Activated T-helper 1 cell treated with anti-CD3 and anti-CD28 coated beads, Interleukin-12 subunit alpha, Interleukin-12 subunit beta, Interleukin-2, Interleukin-4 antibody, amounts not matched to agents 30 ng/mL and 10 ng/mL and 1 ng/mL, durations not matched to agents 14 hours and 24 hours and 36 hours (primary cell): ENCODE data around the gene SRRM2. TPM values are rescaled to one million over a fixed set of nuclear protein-coding genes. Genes with fewer than 3 reads are reported as not detected.

Experiments
- DNase-seq: peaks from one replicate; pipeline ENCODE4 v3.0.0; 2021; ENCODE audit warnings: low spot score
- H3K27ac Mint-ChIP-seq: one replicate; pipeline ENCODE4 v1.8.0; 2021; ENCODE audit warnings: mild to moderate bottlenecking, mixed read lengths
- H3K27me3 Mint-ChIP-seq: one replicate; pipeline ENCODE4 v1.8.0; 2022; ENCODE audit warnings: mild to moderate bottlenecking, moderate library complexity, mixed read lengths; ENCODE audit not compliant: insufficient read depth
- H3K36me3 Mint-ChIP-seq: one replicate; pipeline ENCODE4 v1.8.0; 2021; ENCODE audit warnings: low read depth, mixed read lengths
- H3K4me1 Mint-ChIP-seq: one replicate; pipeline ENCODE4 v1.8.0; 2021; ENCODE audit warnings: low read depth, mixed read lengths
- H3K4me3 Mint-ChIP-seq: one replicate; pipeline ENCODE4 v1.8.0; 2021; ENCODE audit warnings: mild to moderate bottlenecking, moderate library complexity, mixed read lengths
- H3K9me3 Mint-ChIP-seq: one replicate; pipeline ENCODE4 v1.8.0; 2021; ENCODE audit warnings: mixed read lengths
- intact Hi-C: fragments of 100-400 bp; cut with micrococcal nuclease; formaldehyde crosslinking; loops from one replicate; pipeline ENCODE4 v1.15.1; 2024
- total RNA-seq: library from RNA; stranded (reverse); gene quantifications from 2 replicates; pipeline ENCODE4 v1.2.3, GENCODE V29; 2022

Gene SRRM2
- total RNA-seq, 1 donor from 2014 or later: 639 TPM

DNA sequence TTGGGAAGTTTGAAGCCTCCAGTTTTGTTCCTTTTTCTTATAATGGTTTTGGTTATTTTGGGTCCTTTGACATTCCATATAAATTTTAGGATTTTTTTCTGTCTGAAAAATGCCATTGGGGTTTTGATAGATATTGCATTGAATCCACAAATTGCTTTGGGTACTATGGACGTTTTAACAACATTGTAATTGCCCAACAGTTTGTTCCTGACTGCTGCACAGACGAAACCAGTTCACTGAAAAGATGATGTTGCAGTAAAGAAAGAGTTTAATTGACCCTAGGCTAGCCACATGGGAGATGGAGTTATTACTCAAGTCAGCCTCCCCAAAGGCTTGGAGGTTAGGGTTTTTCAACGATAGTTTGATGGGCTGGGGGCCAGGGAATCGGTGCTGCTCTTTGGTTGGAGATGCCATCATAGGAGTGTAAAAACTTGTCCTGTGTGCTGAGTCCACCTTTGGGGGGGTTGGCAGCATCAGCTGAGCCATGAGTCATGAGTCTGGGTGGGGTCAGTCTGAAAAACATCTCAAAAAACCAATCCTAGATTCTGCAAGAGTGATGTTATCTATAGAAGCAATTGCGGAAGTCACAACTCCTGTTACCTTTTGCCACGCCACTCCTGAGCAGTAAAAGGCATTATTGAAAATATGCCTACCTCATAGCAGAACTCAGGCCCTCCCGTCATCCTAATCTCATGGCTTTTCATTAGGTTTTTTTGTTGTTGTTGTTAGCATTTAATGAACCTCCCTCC lies 43.1 kb downstream of the SRRM2 start:
- H3K27ac Mint-ChIP-seq: no peak overlapping the region
- H3K4me3 Mint-ChIP-seq: no peak overlapping the region
- H3K36me3 Mint-ChIP-seq: no peaks in the 10 kb centered on the region
- intact Hi-C loops: no loop called here
- H3K9me3 Mint-ChIP-seq: no peaks in the 10 kb centered on the region
- no peaks in the 10 kb centered on the region for H3K4me1 Mint-ChIP-seq
- peaks cover 18% of the 10 kb centered on the region for H3K27me3 Mint-ChIP-seq
- no peak for DNase-seq

DNA sequence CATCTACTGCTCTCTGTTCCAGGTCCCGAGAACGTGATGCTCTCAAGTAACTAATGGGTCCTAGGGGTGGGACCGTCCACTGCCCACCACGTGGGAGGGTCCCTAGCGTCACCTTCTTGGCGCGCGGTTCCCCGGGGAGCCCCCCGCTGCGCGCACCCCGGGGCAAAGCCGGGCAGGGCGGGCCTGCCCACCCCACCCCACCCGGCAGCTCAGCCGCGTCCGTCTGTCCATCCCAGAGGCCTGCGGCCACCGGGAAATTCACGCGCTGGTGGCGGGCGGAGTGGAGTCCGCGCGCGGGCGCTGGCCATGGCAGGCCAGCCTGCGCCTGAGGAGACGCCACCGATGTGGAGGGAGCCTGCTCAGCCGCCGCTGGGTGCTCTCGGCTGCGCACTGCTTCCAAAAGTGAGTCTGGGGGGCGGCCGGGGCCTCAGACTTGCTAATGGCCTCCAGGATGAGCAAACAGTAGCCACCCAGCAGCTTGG lies 46.3 kb downstream of the SRRM2 start:
- DNase-seq: no peak
- Mint-ChIP-seq H3K27me3 (peaks cover 15% of the 10 kb centered on the region), H3K4me3 (no peak overlapping the region), H3K36me3 (no peaks in the 10 kb centered on the region), H3K9me3 (peaks cover 2% of the 10 kb centered on the region), H3K27ac (no peak overlapping the region), H3K4me1 (no peaks in the 10 kb centered on the region)
- intact Hi-C loops: no loop called here

- Mint-ChIP-seq H3K4me3 (no peak overlapping the region), H3K36me3 (no peaks in the 10 kb centered on the region), H3K27me3 (peaks cover 14% of the 10 kb centered on the region), H3K4me1 (no peaks in the 10 kb centered on the region), H3K27ac (no peak overlapping the region), H3K9me3 (peaks cover 5% of the 10 kb centered on the region)
- intact Hi-C loops: no loop called here
- no peak for DNase-seq
Measured at GRCh38 chr16:2799205-2799858, 46.9 kb downstream of the SRRM2 start.

DNA sequence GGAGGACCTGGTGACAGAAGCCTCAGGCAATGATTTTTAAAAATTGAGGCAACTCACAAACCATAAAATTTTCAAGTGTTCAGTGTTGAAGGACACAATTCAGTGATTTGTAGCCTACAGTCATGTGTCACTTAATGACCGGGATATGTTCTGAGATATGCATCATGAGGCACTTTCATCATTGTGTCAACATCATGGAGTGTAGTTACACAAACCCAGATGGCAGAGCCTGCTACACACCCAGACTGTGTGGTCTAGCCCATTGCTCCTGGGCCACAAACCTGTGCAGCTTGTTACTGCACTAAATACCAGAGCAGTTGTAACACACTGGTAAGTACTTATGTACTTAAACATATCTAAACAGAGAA lies 47.4 kb downstream of the SRRM2 start:
- no peak overlapping the region for H3K4me3 Mint-ChIP-seq
- H3K4me1 Mint-ChIP-seq: no peaks in the 10 kb centered on the region
- no peak for DNase-seq
- H3K36me3 Mint-ChIP-seq: no peaks in the 10 kb centered on the region
- H3K27ac Mint-ChIP-seq: no peak overlapping the region
- peaks cover 10% of the 10 kb centered on the region for H3K27me3 Mint-ChIP-seq
- intact Hi-C loops: no loop called here
- H3K9me3 Mint-ChIP-seq: peaks cover 5% of the 10 kb centered on the region

DNA sequence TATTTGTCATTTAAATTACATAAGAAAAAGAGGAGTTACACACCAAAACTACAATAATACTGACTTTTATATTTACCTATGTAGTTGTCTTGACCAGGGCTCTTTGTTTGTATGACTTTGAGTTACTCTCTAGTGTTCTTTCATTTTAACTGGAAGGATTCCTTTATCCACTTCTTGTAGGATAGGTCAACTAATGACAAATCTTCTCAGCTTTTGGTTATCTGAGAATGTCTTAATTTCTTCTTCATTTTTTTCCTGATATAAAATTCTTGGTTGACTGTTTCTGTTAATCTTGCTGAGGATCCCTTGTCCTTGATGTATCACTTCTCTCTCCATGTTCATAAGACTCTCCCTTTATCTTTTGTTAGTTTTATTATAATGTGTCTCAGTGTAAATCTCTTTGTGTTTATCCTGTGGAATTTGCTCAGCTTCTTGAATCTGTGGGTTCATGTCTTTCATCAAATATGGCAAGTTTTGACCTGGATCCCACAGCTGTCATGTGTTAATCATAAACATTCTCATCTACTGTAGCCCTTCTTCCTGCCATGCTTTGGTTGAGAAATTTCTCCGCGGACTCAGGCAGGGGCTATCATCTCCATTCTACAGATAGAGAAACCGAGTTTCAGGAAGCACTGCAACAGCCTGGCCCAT lies 51.2 kb downstream of the SRRM2 start:
- no peaks in the 10 kb centered on the region for H3K36me3 Mint-ChIP-seq

GRCh38 chr16:2804728-2805127 lies 52.3 kb downstream of the SRRM2 start:
- no peak for DNase-seq
- H3K36me3 Mint-ChIP-seq: no peaks in the 10 kb centered on the region
- H3K9me3 Mint-ChIP-seq: peaks cover 5% of the 10 kb centered on the region
- intact Hi-C loops: no loop called here
- peaks cover 7% of the 10 kb centered on the region for H3K27me3 Mint-ChIP-seq
- no peaks in the 10 kb centered on the region for H3K4me1 Mint-ChIP-seq
- H3K4me3 Mint-ChIP-seq: no peak overlapping the region
- H3K27ac Mint-ChIP-seq: no peak overlapping the region

More for the DNA sequence above, 51.2 kb downstream of the SRRM2 start:
- intact Hi-C loops: no loop called here
- no peaks in the 10 kb centered on the region for H3K4me1 Mint-ChIP-seq
- peaks cover 5% of the 10 kb centered on the region for H3K9me3 Mint-ChIP-seq
- H3K4me3 Mint-ChIP-seq: no peak overlapping the region
- H3K27ac Mint-ChIP-seq: no peak overlapping the region
- H3K27me3 Mint-ChIP-seq: peaks cover 7% of the 10 kb centered on the region
- DNase-seq: no peak

- intact Hi-C loops: no loop called here
- Mint-ChIP-seq H3K4me1 (no peaks in the 10 kb centered on the region), H3K36me3 (no peaks in the 10 kb centered on the region), H3K27me3 (peaks cover 9% of the 10 kb centered on the region), H3K4me3 (no peak overlapping the region), H3K27ac (no peak overlapping the region), H3K9me3 (peaks cover 5% of the 10 kb centered on the region)
- DNase-seq: no peak
Measured at GRCh38 chr16:2806286-2806685, 53.8 kb downstream of the SRRM2 start.

- no peak for DNase-seq
- no peaks in the 10 kb centered on the region for H3K4me1 Mint-ChIP-seq
Measured at GRCh38 chr16:2808181-2808580, 55.7 kb downstream of the SRRM2 start.

DNA sequence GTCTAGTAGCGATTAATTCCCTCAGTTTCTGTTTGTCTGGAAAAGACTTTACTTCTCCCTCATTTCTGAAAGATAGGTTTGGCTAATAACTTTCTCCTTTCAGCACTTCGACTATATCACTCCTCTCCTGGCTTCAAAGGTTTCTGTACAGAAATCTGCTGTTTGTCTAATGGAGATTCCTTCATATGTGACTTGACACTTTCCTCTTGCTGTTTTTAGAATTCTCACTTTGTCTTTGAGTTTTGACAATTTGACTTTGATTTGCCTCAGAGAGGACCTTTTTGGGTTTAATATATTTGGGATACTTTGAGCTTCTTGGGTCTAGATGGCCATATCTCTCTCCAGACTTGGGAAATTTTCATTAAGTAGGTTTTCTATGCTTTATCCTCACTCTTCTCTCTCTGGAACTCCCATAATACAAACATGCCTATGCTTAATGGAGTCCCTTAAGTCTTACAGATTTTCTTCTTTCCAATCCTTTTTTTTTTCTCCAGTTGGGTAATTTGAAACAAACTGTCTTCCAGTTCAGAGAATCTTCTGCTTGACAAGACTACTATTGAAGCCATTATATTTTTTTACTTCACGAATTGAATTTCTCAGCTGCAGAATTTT lies 56.8 kb downstream of the SRRM2 start:
- H3K9me3 Mint-ChIP-seq: no peaks in the 10 kb centered on the region
- H3K27ac Mint-ChIP-seq: no peak overlapping the region
- no peak for DNase-seq
- H3K27me3 Mint-ChIP-seq: peaks cover 5% of the 10 kb centered on the region
- no peak overlapping the region for H3K4me3 Mint-ChIP-seq
- H3K36me3 Mint-ChIP-seq: no peaks in the 10 kb centered on the region
- intact Hi-C loops: no loop called here
- no peaks in the 10 kb centered on the region for H3K4me1 Mint-ChIP-seq

More at GRCh38 chr16:2808181-2808580, 55.7 kb downstream of the SRRM2 start:
- Mint-ChIP-seq H3K27ac (no peak overlapping the region), H3K9me3 (peaks cover 5% of the 10 kb centered on the region), H3K36me3 (no peaks in the 10 kb centered on the region), H3K4me3 (no peak overlapping the region), H3K27me3 (peaks cover 9% of the 10 kb centered on the region)
- intact Hi-C loops: no loop called here

DNA sequence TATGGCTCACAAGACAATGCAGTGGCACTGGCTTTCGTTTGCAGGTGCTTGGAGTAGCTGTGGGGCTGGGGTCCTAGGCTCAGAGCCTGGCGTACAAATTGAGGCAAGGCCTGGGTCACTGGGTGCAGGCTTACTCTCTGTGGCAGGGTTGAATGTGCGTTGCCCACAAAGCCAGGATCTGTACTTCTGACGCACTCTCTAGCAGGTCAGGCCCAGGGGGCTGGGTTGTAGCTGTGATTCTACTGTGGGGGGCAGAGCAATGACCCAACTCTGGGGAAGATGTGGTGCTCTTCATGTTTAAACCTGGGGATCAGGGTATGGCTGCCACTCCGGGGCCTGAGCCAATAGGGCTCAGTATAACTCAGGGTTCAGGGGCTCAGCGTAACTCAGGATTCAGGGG lies 58.2 kb downstream of the SRRM2 start:
- Mint-ChIP-seq H3K36me3 (no peaks in the 10 kb centered on the region), H3K4me1 (no peaks in the 10 kb centered on the region), H3K9me3 (no peaks in the 10 kb centered on the region), H3K27me3 (peaks cover 2% of the 10 kb centered on the region), H3K27ac (no peak overlapping the region), H3K4me3 (no peak overlapping the region)
- DNase-seq: no peak
- intact Hi-C loops: no loop called here

DNA sequence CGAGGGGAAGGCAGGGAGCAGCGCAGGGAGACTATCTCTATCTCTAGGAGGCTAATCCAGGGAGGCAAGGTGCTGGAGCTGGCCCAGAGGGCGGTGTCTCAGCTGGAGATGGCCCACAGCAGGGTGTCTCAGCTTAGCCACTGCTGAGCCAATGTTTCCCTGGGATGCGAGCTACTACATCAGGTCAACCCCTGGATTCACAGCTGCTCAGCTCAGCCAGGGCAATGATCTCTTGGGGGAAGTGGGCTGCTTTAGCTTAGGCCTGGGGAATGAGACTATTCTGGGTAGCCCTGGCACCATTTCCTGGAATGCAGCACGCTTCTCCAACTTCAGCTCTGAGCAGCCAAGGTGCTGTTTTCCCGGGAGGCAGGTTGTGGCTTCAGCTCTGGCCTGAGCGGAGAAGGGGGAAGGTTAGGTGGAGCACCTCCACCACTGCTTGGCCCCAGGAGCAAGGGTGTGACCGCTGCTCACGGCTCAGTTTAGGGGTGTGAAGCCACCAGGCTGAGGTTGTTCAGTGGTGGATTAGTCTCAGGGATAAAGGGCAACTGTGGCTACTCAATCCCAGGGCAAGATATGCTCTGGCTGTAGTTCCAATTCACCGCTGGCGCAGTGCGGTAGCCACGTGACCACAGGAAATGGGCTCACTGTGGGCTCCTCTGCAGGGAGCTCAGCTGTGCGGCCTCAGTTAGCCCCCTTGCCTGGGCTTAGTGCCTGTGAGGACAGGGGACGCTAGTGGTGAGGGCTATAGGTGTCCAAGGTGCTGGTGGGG lies 59.4 kb downstream of the SRRM2 start:
- Mint-ChIP-seq H3K9me3 (no peaks in the 10 kb centered on the region), H3K27me3 (peaks cover 2% of the 10 kb centered on the region), H3K4me3 (no peak overlapping the region), H3K36me3 (no peaks in the 10 kb centered on the region), H3K4me1 (no peaks in the 10 kb centered on the region), H3K27ac (no peak overlapping the region)
- DNase-seq: no peak
- intact Hi-C loops: no loop called here

DNA sequence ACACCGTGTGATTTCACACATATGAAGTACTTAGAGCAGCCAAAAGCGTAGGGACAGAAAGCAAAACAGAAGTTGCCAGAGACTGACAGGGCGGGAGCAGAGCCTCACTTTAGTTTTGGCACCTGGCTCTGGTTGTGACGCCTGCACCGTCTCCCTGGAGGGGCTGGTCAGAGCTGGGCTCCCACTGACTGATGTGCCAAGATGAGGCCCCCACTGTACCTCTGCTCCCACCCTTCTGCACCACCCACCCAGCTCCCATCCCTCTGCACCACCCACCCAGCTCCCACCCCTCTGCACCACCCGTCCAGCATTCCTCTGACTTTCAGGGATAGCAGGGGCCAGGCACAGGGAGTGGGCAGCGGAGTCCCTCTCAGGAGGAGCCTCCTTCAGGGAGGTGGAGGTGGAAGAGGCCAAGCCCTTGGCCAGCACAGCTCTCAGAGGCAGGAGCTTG lies 61.4 kb downstream of the SRRM2 start:
- no peak overlapping the region for H3K4me3 Mint-ChIP-seq
- H3K4me1 Mint-ChIP-seq: no peaks in the 10 kb centered on the region
- H3K9me3 Mint-ChIP-seq: no peaks in the 10 kb centered on the region
- H3K27ac Mint-ChIP-seq: no peak overlapping the region
- H3K36me3 Mint-ChIP-seq: no peaks in the 10 kb centered on the region
- H3K27me3 Mint-ChIP-seq: peaks cover 2% of the 10 kb centered on the region
- intact Hi-C loops: no loop called here
- no peak for DNase-seq
